ENCODE results near the gene PRKN. TPM values are rescaled to one million over a fixed set of nuclear protein-coding genes. Genes with fewer than 3 reads are reported as not detected.

Gene PRKN
- total RNA-seq, 1 donor from 2014 or later = 1.3 TPM

DNA sequence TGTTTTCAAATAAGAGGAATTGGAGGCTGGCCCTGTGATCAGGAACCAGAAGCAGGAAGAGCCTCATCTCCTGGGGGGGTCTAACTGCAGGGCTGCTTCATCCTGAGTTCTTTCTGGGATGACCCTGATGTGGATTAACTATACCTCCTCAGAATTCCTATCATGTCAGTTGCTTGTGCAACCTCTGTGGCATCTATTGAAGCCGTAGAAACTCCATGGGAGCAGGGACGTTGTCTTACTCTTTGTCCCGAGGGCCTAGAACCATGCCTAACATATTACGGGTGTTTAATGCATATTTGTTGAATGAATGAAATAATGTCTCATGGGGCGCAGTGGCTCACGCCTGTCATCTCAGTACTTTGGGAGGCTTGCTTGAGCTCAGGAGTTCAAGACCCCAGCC, 1343.6 kb downstream of the PRKN start:
- Mint-ChIP-seq H3K4me1 (ENCODE audit: low read depth, unreplicated experiment) (peaks cover 3% of the 10 kb centered on the region), H3K36me3 (ENCODE audit: low read depth, unreplicated experiment) (peaks cover 2% of the 10 kb centered on the region), H3K4me3 (ENCODE audit: unreplicated experiment) (no peak overlapping the region), H3K9me3 (ENCODE audit: unreplicated experiment) (peaks cover 6% of the 10 kb centered on the region), H3K27ac (ENCODE audit: unreplicated experiment) (no peak overlapping the region), H3K27me3 (ENCODE audit: low read depth, unreplicated experiment) (peaks cover 9% of the 10 kb centered on the region)
- no peak overlapping the region for H3K9ac ChIP-seq (ENCODE audit: low read length)
- no peak for TF ChIP-seq EZH2 (IDR thresholded peaks at IDR 0.05; ENCODE audit: insufficient read depth, low read length)
- TF ChIP-seq, protein P1, sequence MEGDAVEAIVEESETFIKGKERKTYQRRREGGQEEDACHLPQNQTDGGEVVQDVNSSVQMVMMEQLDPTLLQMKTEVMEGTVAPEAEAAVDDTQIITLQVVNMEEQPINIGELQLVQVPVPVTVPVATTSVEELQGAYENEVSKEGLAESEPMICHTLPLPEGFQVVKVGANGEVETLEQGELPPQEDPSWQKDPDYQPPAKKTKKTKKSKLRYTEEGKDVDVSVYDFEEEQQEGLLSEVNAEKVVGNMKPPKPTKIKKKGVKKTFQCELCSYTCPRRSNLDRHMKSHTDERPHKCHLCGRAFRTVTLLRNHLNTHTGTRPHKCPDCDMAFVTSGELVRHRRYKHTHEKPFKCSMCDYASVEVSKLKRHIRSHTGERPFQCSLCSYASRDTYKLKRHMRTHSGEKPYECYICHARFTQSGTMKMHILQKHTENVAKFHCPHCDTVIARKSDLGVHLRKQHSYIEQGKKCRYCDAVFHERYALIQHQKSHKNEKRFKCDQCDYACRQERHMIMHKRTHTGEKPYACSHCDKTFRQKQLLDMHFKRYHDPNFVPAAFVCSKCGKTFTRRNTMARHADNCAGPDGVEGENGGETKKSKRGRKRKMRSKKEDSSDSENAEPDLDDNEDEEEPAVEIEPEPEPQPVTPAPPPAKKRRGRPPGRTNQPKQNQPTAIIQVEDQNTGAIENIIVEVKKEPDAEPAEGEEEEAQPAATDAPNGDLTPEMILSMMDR (IDR thresholded peaks at IDR 0.05; ENCODE audit: insufficient read depth, low read depth, low read length) = no peak
- H3K9me3 ChIP-seq (ENCODE audit: insufficient read depth, low read depth, low read length) = peaks cover 3% of the 10 kb centered on the region
- no peaks in the 10 kb centered on the region for H3K79me2 ChIP-seq (ENCODE audit: insufficient read depth, low read length)
- no peaks in the 10 kb centered on the region for H3K4me1 ChIP-seq (ENCODE audit: insufficient read depth, low read length)
- H3K27me3 ChIP-seq (ENCODE audit: insufficient read depth, low read length) = no peaks in the 10 kb centered on the region
- DNase-seq (ENCODE audit: low read depth) (no peak), FAIRE-seq (no peak)
- no peak overlapping the region for H3K27ac ChIP-seq (ENCODE audit: low read depth, low read length)
- H3K36me3 ChIP-seq (ENCODE audit: insufficient read depth, low read length) = no peaks in the 10 kb centered on the region
- H4K20me1 ChIP-seq (ENCODE audit: insufficient read depth, low read length) = no peaks in the 10 kb centered on the region
- no peak overlapping the region for H3K4me3 ChIP-seq (ENCODE audit: insufficient read depth, low read depth, low read length)
- H3K4me2 ChIP-seq (ENCODE audit: low read length) = no peak overlapping the region
- no peak overlapping the region for H2AFZ ChIP-seq (ENCODE audit: low read depth, low read length)

DNA sequence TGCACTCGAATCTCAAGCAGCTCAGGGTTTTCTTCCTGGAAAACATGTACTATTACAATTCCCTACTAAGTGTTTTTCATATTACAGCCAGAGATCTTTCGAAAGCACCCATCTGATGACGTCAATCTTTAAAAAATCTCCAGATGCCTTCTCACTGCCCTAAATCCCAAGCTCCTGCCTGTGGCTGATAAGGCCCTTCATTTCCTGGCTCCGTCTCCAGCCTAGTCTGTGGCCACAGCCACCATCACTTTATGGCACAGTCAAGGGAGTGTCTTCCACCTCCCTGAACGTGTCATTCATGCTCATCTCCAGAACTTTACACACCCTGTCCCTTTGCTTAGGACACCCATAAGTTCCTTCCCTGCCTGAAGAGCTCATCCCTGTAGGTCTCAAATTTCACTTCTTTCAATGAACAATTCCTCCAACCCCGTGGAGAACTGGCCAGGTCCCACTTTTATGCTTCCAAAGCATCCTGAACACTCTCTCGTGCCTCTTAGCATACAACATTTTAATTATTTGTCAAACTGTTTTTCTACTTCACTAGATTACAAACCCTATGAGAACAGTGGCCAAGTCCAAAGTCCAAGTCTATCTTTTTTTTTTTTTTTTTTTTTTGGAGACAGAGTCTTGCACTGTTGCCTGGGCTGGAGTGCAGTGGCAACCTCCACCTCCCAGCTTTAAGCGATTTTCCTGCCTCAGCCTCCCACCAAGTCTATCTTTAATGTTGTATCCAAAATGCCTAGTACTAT, 1347.6 kb downstream of the PRKN start:
- no peak overlapping the region for H3K4me3 ChIP-seq (ENCODE audit: insufficient read depth, low read depth, low read length)
- no peak for TF ChIP-seq EZH2 (IDR thresholded peaks at IDR 0.05; ENCODE audit: insufficient read depth, low read length)
- TF ChIP-seq, protein P1 (IDR thresholded peaks at IDR 0.05; ENCODE audit: insufficient read depth, low read depth, low read length) = no peak
- Mint-ChIP-seq H3K4me3 (ENCODE audit: unreplicated experiment) (no peak overlapping the region), H3K27me3 (ENCODE audit: low read depth, unreplicated experiment) (peaks cover 13% of the 10 kb centered on the region), H3K36me3 (ENCODE audit: low read depth, unreplicated experiment) (no peaks in the 10 kb centered on the region), H3K4me1 (ENCODE audit: low read depth, unreplicated experiment) (peaks cover 3% of the 10 kb centered on the region), H3K27ac (ENCODE audit: unreplicated experiment) (no peak overlapping the region), H3K9me3 (ENCODE audit: unreplicated experiment) (no peaks in the 10 kb centered on the region)
- H3K4me2 ChIP-seq (ENCODE audit: low read length) = no peak overlapping the region
- no peaks in the 10 kb centered on the region for H3K9me3 ChIP-seq (ENCODE audit: insufficient read depth, low read depth, low read length)
- no peak overlapping the region for H3K9ac ChIP-seq (ENCODE audit: low read length)
- no peaks in the 10 kb centered on the region for H4K20me1 ChIP-seq (ENCODE audit: insufficient read depth, low read length)
- H3K27ac ChIP-seq (ENCODE audit: low read depth, low read length) = no peak overlapping the region
- no peaks in the 10 kb centered on the region for H3K79me2 ChIP-seq (ENCODE audit: insufficient read depth, low read length)
- FAIRE-seq (no peak), DNase-seq (ENCODE audit: low read depth) (no peak)
- peaks cover 11% of the 10 kb centered on the region for H3K4me1 ChIP-seq (ENCODE audit: insufficient read depth, low read length)
- no peaks in the 10 kb centered on the region for H3K27me3 ChIP-seq (ENCODE audit: insufficient read depth, low read length)
- H2AFZ ChIP-seq (ENCODE audit: low read depth, low read length) = no peak overlapping the region
- no peaks in the 10 kb centered on the region for H3K36me3 ChIP-seq (ENCODE audit: insufficient read depth, low read length)

DNA sequence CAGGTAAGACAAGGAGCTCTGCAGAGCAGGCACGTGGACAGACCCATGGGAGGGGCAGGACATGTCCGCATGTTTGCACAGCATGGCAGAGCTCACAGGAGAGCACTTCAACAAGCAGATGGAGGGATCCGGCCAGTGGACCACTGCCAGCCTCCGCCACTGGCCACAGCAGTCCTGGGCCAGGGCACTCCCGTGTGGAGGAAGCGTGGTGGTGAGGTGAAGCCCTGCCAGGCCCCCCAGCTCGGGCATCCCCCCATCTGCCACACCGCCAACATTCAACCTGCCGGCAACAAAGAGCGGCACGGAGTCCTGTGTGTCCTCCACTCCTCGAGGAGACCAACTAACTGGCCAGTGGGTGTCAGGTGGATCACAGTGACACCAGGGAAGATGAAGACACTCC, 1349.5 kb downstream of the PRKN start:
- Histone ChIP-seq H4K20me1 (ENCODE audit: insufficient read depth, low read length) (no peaks in the 10 kb centered on the region), H3K4me1 (ENCODE audit: insufficient read depth, low read length) (peaks cover 13% of the 10 kb centered on the region), H2AFZ (ENCODE audit: low read depth, low read length) (no peak overlapping the region), H3K36me3 (ENCODE audit: insufficient read depth, low read length) (no peaks in the 10 kb centered on the region), H3K9ac (ENCODE audit: low read length) (no peak overlapping the region), H3K27me3 (ENCODE audit: insufficient read depth, low read length) (no peaks in the 10 kb centered on the region), H3K9me3 (ENCODE audit: insufficient read depth, low read depth, low read length) (no peaks in the 10 kb centered on the region), H3K4me3 (ENCODE audit: insufficient read depth, low read depth, low read length) (no peak overlapping the region), H3K79me2 (ENCODE audit: insufficient read depth, low read length) (no peaks in the 10 kb centered on the region), H3K4me2 (ENCODE audit: low read length) (no peak overlapping the region), H3K27ac (ENCODE audit: low read depth, low read length) (no peak overlapping the region)
- TF ChIP-seq, protein P1 (IDR thresholded peaks at IDR 0.05; ENCODE audit: insufficient read depth, low read depth, low read length) = no peak
- TF ChIP-seq EZH2 (IDR thresholded peaks at IDR 0.05; ENCODE audit: insufficient read depth, low read length) = no peak
- DNase-seq (ENCODE audit: low read depth) (no peak), FAIRE-seq (no peak)
- peaks cover 13% of the 10 kb centered on the region for H3K27me3 Mint-ChIP-seq (ENCODE audit: low read depth, unreplicated experiment)
- peaks cover 3% of the 10 kb centered on the region for H3K4me1 Mint-ChIP-seq (ENCODE audit: low read depth, unreplicated experiment)
- H3K36me3 Mint-ChIP-seq (ENCODE audit: low read depth, unreplicated experiment) = no peaks in the 10 kb centered on the region
- H3K27ac Mint-ChIP-seq (ENCODE audit: unreplicated experiment) = no peak overlapping the region
- no peaks in the 10 kb centered on the region for H3K9me3 Mint-ChIP-seq (ENCODE audit: unreplicated experiment)
- H3K4me3 Mint-ChIP-seq (ENCODE audit: unreplicated experiment) = no peak overlapping the region
